Stimulated activated CD8-positive, alpha-beta memory T cell treated with anti-CD3 and anti-CD28 coated beads, Interleukin-15, amount 100 ng/mL, for 24 hours (primary cell): ENCODE data around the gene ZNF599.
A peak's percentile ranks its signal among the peaks of the same experiment; 100 is the strongest.

Experiments used
- DNase-seq: peaks from one replicate; pipeline ENCODE4 v3.0.0-alpha.2; 2020; ENCODE audit warnings: low read depth

ZNF599 gene

DNA sequence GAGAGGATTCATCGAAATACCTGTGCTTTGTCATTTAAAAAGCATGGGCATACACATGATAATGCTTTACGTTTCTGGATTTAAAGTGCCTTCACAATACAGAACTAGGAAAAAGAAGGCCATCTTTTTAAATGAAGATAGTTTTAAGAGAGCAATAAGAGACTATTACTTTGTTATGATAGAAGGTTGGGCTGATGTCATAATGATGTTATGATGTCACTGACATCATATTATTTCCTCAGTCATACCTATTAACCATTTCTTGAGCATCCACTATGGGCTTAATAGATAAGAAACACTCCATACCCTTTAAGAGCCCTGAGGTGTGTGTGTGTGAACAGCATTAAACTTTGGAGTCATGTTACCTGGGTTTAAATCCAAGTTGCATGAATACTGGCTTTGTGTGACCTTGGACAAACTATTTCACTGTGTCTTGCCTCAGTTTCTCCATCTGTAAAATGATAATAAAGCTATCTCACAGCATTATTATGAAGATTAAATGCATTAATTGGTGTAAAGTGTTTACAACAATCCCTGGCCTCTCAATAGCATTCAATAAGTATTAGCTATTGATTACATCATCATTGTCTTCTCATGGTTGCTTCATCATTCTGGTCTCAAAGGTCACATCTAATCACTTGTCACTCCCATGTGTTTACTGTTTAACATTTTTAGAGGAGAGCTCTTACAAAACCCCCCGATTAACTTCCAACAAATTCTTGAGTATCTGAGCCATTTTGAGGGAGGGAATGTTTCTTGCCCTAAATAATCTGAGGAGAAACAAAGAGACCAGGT, 27.9 kb downstream of the ZNF599 start:
- no peak for DNase-seq

DNA sequence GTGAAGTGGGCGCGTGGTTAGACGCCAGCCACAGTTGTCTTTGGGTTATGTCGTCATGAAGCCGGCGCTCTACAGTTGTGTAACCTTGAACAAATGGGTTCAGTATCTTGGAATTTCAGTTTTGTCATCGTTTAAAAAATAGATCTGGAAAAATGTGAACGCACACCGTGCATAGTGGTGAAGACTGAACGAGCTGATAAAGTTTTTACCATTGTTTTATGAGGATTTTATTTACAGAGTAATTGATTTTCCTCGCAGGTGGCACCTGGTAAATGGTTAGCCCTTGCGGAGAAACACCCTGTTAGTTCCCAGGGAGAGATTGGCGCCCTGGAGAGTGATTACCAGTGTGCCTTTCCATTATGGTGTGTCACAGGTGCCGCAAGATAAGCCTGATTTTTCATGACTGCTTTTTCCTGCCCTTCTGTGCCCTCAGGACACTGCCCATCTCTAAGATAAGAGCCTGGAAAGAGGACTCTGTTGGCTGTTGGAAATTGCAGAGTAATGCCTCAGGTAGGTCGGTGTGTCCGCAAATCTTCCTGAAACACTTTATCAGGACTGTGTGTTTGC, 38.4 kb downstream of the ZNF599 start:
- DNase-seq = no peak

DNA sequence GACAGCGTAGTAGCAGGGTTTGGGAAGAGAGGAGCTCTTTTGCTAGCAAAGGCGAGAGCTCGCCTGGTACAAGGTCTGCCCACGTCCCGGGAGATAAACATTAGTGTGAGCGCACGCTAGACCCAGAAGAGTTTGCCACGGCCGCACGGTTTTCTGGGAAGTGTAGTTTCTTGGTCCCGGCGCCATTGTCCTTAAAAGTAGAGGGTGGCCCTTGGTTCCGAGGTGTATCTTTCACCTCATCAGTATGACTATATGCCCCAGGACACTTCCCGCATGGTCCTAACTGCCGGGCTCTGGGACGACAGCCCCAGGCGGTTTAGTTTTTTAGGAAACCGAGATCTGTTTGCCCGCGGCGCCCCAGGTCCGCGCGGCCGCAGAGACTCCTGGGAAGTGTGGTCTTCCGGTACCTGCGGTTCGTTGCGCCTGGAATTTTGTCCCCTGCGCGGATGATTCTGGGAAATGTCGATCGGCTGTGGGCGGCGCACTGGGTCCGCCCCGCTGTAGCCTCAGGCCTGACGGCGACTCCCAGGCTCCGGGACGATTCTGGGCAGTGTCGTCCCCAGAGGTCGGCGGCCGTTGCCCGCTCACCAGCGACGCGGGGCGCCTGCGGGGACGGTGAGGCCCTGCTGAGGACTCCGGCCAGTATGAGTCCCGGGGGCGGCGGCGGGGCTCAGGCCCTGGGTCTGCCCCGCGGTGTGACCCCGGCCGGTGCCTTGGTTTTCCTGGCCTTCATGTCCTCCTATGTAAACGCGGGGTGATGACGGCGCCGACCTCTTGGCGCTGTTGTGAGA, 39.1 kb downstream of the ZNF599 start, which contains the start of gene ZNF181:
Gene ZNF181 (plus strand): TSS at position 498 of the 791 bp plus-strand sequence. CDS start 795 bp downstream, outside the sequence.
- DNase-seq = peak; percentile 59

DNA sequence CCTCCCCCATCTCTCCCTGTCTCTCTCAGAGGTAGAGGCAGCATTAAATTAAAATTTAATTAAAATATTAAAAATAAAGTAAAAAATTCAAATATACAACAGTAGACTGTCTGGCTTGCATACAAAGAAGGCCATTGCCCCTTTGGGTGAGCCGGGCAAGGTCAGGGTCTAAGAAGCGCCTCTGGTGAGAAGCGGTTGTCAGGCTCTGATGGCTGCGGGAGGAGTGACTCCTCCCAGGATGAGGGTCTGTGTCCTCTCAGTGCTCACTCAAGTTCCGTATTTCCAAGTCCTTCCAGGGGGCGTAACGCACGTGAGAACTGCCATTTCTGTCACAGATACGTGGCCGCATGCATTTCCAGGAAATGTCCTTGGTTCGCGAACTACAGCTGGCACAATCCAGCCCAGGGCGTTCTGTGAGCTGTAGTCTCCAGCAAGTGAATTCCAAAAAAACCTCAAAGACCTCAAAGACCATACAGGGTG, 39.7 kb downstream of the ZNF599 start:
- DNase-seq = no peak

DNA sequence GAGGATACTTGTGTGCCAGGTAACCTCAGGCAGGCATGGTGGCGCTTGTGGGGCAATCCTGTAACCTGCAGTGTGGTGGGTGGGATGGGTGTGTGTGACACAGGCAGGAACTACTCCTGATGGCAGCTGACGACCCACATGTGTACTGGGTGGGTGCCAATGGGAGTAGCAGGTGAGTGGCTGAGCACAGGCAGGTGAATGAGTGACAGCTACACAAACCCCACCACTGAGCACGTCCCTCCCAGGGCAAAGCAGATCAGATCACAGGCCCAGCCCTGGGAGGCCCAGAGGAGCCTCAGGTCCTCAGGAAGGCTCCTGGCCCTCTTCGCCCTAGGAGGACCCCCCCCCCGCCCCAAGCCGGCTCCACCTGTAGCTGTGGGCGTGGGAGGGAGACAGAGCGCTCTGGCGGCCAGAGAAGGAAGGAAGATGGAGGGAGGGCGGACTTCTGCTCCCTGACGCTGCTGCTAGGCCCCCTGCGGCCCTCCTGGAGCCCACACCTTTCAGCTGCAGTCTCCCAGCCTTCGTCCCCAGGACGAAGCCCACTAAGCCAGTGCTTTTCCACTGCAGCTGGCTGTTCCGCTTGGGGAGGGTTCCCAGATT, 40.3 kb downstream of the ZNF599 start:
- no peak for DNase-seq

DNA sequence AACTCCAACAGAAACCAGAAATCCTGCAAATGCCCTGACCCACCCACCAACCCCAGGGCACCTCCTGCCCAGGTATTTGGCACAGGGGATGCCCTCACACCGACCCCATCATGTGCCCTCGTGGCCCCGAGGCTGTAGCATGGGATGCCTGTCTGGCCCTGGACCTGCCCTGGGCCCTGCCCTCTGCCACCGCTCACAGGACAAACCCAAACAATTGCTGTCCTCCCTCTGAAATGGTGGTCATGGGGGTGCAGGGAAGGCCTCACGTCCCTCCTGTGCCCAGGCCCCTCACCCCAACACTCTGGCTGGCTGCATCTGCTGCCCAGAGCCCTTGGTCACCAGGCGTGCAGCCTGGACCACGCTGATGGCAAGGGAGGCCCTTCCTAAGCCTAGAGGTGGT, 41.1 kb downstream of the ZNF599 start:
- no peak for DNase-seq

DNA sequence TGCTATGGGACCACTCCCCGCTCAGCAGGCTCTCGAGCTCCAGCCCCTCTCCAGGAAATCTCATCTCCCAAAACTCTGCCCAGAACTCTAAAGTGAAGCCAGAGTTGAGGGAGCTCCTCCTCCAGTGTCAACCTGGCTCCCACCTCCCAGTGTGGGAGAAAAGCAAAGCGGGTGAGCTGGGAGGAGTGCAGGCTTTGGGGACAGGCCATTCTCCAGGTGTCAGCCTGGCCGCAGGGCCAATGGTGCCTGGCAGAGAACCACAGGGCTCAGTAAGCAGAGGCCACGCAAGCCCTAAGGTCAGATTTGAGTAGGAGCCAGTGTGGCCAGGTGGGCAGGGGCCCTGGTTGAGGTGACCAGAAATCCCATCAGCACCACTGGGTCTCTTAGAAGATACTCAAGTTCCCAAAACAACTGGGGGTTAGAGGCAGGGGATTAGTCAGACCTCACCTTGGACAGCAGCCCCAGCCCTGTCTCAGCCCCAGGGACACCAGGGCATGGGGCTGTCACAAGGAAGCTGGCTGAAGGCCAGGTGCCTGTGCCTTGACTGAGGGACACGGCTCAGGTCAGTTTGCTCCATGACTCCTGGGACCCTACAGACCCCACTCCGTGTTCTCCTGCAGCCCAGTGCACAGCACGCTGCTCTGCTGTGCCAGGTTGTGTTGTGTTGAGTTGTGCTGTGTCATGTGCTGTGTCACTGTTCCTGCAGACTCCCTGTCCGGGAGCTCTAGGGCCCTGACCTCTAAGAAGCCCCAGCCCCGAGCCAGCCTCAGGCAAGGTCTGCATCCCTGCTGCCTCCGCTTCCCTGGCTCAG, 41.8 kb downstream of the ZNF599 start:
- no peak for DNase-seq

DNA sequence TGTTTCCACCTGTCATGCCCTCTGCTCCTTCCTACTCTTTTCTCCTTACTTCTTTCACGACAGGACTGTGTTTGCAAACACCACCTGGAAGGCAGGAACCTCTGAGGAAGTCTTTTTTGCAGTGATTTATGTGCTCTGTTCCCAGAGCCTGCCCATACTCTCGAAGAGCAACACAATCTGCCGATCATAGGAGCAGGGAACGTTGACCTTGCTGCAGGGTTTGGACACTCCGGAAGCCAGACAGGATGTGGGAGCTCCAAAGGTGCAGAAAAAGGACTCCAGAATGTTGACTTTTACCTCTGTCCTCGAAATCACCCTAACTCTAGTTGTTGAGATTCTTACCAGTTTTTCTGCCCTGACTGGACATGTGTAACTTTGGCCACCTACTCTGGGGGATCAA, 47.6 kb downstream of the ZNF599 start:
- DNase-seq = no peak

DNA sequence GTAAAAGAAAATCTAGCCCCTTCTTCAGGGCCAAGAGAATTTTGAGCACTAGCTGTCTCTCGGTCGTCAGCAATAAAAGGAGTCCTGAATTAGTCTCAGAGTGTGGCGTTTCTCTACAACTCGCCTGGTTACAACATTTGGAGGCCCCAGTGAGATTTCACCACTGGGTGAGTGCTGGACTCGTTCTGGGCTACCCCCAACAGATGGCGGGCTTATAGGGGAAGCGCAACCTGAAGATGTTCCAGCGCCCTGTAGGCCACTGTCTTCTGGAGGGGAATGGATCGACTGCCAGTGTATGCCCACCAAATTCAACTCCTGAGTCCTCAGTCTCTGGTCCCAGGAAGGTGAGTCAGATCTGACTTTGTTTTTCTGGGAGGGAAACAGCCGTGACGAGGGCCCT, 50.7 kb downstream of the ZNF599 start:
- no peak for DNase-seq

DNA sequence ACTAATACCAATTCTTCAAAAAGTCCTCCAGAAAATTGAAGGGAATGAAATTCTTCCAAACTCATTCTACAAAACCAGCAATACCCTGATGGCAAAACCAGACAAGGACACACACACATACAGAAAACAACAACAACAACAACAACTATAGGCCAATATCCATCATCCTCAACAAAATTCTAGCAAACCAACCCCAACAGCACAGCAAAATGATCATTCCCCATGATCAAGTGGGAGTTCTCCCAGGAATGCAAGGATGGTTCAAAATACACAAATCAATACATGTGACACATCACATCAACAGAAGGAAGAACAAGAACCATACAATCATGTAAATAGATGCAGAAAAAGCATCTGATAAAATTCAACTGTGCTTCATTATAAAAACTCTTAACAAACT, 57.7 kb downstream of the ZNF599 start:
- no peak for DNase-seq

DNA sequence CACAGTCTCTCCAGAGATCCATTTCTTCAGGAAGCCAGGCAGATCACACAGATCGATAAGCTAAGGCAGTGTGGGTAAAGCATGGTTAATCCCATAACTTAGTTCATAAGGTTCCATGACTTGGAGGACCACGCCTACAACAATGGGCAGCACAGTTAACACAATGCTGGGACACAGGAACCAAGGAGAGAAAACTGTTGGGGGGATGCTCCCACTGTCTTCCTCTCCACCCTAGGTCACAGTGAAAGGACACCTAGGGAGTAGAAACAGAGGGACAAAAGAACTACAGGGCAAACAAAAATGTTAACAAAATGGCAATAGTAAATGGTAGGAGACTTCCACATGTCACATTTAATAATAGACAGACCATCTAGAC, 59.8 kb downstream of the ZNF599 start:
- no peak for DNase-seq

DNA sequence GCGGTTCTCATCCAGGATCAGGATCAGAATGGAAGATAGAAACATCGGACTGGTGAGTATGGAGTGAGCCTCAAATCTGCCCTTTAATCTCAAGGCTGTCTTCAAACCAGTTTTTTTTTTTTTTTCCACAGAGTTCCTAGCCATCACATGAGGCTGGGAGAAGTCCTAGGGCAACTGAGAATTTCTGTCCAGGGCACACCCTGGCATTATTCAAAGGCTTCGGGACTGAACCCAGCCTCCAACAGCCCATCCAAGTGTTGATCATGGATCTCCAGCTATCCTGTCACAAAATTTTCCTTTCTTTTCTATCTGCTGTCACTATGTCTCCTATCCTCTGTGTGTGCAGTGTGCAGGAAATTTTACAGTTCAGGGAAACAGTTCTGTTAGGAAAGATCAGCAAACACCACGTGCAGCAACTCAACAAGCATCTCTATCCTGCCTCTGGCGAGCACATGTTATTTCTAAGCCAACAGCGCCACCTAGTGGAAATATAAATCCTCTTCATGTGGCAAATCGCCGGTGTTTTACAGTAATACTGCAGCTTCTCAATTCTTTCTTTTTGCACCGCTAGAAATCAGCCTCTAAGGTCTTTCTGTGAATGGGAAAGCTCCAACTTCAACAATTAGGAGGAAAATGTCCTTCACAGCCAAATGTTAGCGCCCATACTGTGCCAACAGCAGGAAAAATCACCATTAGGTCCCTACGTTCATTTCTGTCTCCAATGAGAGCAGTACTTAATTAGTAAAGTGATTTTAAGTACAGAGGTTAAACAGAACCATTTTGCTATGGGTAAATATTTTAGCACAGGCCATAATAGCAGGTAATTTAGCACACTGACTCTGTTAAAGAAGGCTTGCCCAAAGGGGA, 60.4 kb downstream of the ZNF599 start:
- no peak for DNase-seq

DNA sequence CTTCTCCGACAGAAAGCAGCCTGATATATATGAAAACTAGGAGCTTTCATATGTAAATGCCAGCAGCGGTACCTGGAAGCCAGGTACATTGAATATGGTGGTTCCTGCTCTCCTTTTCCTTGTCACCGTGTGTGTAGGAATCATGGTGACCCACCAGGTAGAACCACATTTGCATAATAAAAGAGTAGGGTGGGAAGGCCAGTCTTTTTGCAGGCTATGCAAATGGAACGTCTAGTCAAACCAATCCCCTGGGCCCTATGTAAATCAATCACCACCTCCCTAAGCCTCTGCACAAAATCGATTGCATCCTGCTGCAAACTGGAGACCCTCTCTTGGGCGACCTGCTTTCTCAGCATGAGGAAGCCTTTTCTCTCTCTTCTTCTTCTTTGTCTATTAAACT, 61.1 kb downstream of the ZNF599 start:
- DNase-seq = no peak
